OCI-LY1 (cell line): Measurements from ENCODE around the gene RAD51D.
A peak's percentile ranks its signal among the peaks of the same experiment; 100 is the strongest.

Experiments
- H2AFZ ChIP-seq: fragments of 200-600 bp; sonication (generic), shearing (Covaris generic); 2 replicates; pipeline ENCODE4 v1.6.0; 2014; ENCODE audit warnings: antibody characterized with exemption, mild to moderate bottlenecking, low read length
- H3F3A ChIP-seq: fragments of 200-600 bp; sonication (generic), shearing (Covaris generic); 2 replicates; pipeline ENCODE4 v1.6.0; 2014; ENCODE audit warnings: mild to moderate bottlenecking, antibody characterized with exemption, low read length, moderate library complexity; ENCODE audit not compliant: insufficient read depth
- H3K27ac ChIP-seq: fragments of 200-600 bp; sonication (generic); 2 replicates; pipeline ENCODE4 v1.5.1; 2014; ENCODE audit warnings: low read length, mixed run types, mild to moderate bottlenecking, low read depth; ENCODE audit not compliant: poor library complexity, severe bottlenecking
- H3K27me3 ChIP-seq: fragments of 200-600 bp; sonication (generic); 2 replicates; pipeline ENCODE4 v1.6.0; 2014; ENCODE audit warnings: antibody characterized with exemption, mild to moderate bottlenecking, low read length, moderate library complexity; ENCODE audit not compliant: insufficient read depth
- H3K36me3 ChIP-seq: fragments of 200-600 bp; sonication (generic); 2 replicates; pipeline ENCODE4 v1.6.1; 2014; ENCODE audit warnings: mild to moderate bottlenecking, antibody characterized with exemption, low read length, moderate library complexity, mixed read lengths; ENCODE audit not compliant: insufficient read depth
- H3K4me1 ChIP-seq: fragments of 200-600 bp; sonication (generic); 2 replicates; pipeline ENCODE4 v1.5.1; 2014; ENCODE audit warnings: mild to moderate bottlenecking, low read length, moderate library complexity; ENCODE audit not compliant: insufficient read depth, severe bottlenecking
- H3K4me2 ChIP-seq: fragments of 200-600 bp; sonication (generic), shearing (Covaris generic); 2 replicates; pipeline ENCODE4 v1.6.1; 2014; ENCODE audit warnings: low read length
- H3K4me3 ChIP-seq: fragments of 200-600 bp; sonication (generic); 2 replicates; pipeline ENCODE4 v1.5.1; 2014; ENCODE audit warnings: low read length, low read depth, mild to moderate bottlenecking, mixed read lengths; ENCODE audit not compliant: poor library complexity, severe bottlenecking
- H3K79me2 ChIP-seq: fragments of 200-600 bp; shearing (Covaris generic); 2 replicates; pipeline ENCODE4 v1.6.1; 2016; ENCODE audit warnings: mixed run types, low read length, mixed read lengths; ENCODE audit not compliant: insufficient read depth
- H3K9ac ChIP-seq: fragments of 200-600 bp; sonication (generic), shearing (Covaris generic); 2 replicates; pipeline ENCODE4 v1.6.1; 2014; ENCODE audit warnings: mild to moderate bottlenecking, low read length, mixed read lengths
- H3K9me2 ChIP-seq: fragments of 200-600 bp; sonication (generic), shearing (Covaris generic); 2 replicates; pipeline ENCODE4 v1.6.1; 2014; ENCODE audit warnings: low read depth, mild to moderate bottlenecking, low read length, mixed read lengths
- H3K9me3 ChIP-seq: fragments of 200-600 bp; shearing (Covaris generic); 2 replicates; pipeline ENCODE4 v1.6.1; 2014; ENCODE audit warnings: low read length, mixed read lengths
- H4K20me1 ChIP-seq: fragments of 200-600 bp; sonication (generic), shearing (Covaris generic); 2 replicates; pipeline ENCODE4 v1.6.0; 2016; ENCODE audit warnings: mild to moderate bottlenecking, low read length; ENCODE audit not compliant: insufficient read depth
- CTCF ChIP-seq: fragments of 200-600 bp; sonication (generic), shearing (Covaris generic); IDR thresholded peaks from 2 replicates; pipeline ENCODE4 v1.5.1; 2017; ENCODE audit warnings: mild to moderate bottlenecking, antibody characterized with exemption, low read length, moderate library complexity, mixed read lengths
- EZH2 ChIP-seq: fragments of 200-600 bp; sonication (generic), shearing (Covaris generic); IDR thresholded peaks from 2 replicates; pipeline ENCODE4 v1.8.0; 2017; ENCODE audit warnings: borderline replicate concordance, mixed run types, mild to moderate bottlenecking, antibody characterized with exemption, low read length, moderate library complexity, mixed read lengths

Gene RAD51D

DNA sequence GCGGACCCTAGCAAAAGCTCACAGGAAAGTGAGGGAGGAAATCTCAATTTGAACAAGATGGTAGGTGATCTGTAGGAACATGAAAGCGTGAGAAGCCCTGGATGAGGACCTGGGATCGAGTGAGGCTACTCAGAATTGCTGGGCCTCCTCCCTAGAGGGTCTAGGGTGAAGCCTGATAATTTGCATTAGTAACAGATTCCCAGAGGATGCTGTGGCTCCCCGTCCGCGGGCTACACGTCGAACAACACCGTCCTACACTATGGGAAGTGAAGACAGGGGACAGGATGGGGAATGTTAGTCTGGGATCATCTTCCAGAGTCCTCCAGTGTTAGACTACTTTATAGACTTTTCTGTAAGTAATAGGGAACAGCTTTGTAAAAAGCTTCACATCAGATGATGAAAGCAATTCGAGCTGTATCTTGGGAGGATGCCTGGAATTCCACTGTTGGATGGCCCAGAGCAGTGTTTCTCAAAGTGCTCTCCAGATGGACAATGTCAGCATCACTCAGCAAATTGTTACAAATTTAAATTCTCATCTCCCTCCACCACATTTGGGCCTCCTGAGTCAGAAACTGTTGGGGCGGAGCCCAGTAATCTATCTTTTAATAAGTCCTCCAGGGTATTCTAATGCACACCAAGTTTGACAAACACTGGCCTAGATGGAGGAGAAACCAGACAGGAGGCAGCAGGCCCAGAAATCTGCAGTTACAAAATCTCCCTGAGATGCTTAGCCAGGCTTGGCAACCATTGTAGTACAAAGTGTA lies 8.3 kb upstream of the RAD51D start:
- no peak for TF ChIP-seq EZH2
- no peak for TF ChIP-seq CTCF
- Histone ChIP-seq H3K27ac (no peak overlapping the region), H3K4me1 (no peaks in the 10 kb centered on the region), H3K36me3 (peaks cover 33% of the 10 kb centered on the region), H2AFZ (no peak overlapping the region), H3K4me3 (no peak overlapping the region), H3K9me3 (no peaks in the 10 kb centered on the region), H3K9ac (no peak overlapping the region), H3K27me3 (no peaks in the 10 kb centered on the region), H4K20me1 (no peaks in the 10 kb centered on the region), H3F3A (no peaks in the 10 kb centered on the region), H3K9me2 (no peaks in the 10 kb centered on the region), H3K79me2 (no peaks in the 10 kb centered on the region), H3K4me2 (no peak overlapping the region)

GRCh38 chr17:35121315-35121714 lies 1.7 kb upstream of the RAD51D start, which contains the start of gene FNDC8:
TSS of gene FNDC8 (plus strand) at chr17:35121615. CDS start at chr17:35121694, 79 bp downstream.
- Histone ChIP-seq H3K27me3 (0 out of 2 replicates have a peak, but pooled peaks cover 4% of the 10 kb centered on the region), H3K79me2 (no peaks in the 10 kb centered on the region), H3K9me2 (no peaks in the 10 kb centered on the region), H3K9ac (no peak within 1 kb of the TSS), H4K20me1 (no peaks in the 10 kb centered on the region), H3K36me3 (no peaks in the 10 kb centered on the region), H3K4me3 (no peak within 1 kb of the TSS), H3K4me2 (no peak within 1 kb of the TSS), H3K27ac (no peak within 1 kb of the TSS), H3K4me1 (peaks cover 11% of the 10 kb centered on the region), H2AFZ (no peak within 1 kb of the TSS), H3F3A (no peaks in the 10 kb centered on the region), H3K9me3 (no peaks in the 10 kb centered on the region)
- TF ChIP-seq CTCF (no peak), EZH2 (no peak)

GRCh38 chr17:35117984-35118383 lies 1.7 kb downstream of the RAD51D start:
- TF ChIP-seq CTCF, result peak; percentile 49
- no peak for TF ChIP-seq EZH2
- H3K4me3 ChIP-seq, result peak overlapping the region; percentile 85
- H3K36me3 ChIP-seq, result no peaks in the 10 kb centered on the region
- peaks cover 11% of the 10 kb centered on the region for H3K4me1 ChIP-seq
- no peak overlapping the region for H2AFZ ChIP-seq
- H3F3A ChIP-seq, result no peaks in the 10 kb centered on the region
- H3K9me3 ChIP-seq, result no peaks in the 10 kb centered on the region
- H4K20me1 ChIP-seq, result no peaks in the 10 kb centered on the region
- H3K4me2 ChIP-seq, result peak overlapping the region; percentile 79
- H3K9me2 ChIP-seq, result no peaks in the 10 kb centered on the region
- no peak overlapping the region for H3K27ac ChIP-seq
- H3K27me3 ChIP-seq, result 0 out of 2 replicates have a peak, but pooled peaks cover 4% of the 10 kb centered on the region
- H3K79me2 ChIP-seq, result no peaks in the 10 kb centered on the region
- H3K9ac ChIP-seq, result peak overlapping the region; percentile 85; the same call in 1 of the 2 replicates
